ENCODE measurements around the gene PEG3. TPM values are rescaled to one million over a fixed set of nuclear protein-coding genes. Genes with fewer than 3 reads are reported as not detected.
"Not testable (repeated sequence)": the region's sequence is repeated elsewhere in the genome, so short reads cannot be mapped to it uniquely, and the experiment has no call there.

Gene PEG3
- 7.9 TPM for total RNA-seq
- long read RNA-seq, partial matches to known transcripts, result 1 of 2 reads
- long read RNA-seq, other reads (novel, unspliced or antisense), result 1 of 2 reads

DNA sequence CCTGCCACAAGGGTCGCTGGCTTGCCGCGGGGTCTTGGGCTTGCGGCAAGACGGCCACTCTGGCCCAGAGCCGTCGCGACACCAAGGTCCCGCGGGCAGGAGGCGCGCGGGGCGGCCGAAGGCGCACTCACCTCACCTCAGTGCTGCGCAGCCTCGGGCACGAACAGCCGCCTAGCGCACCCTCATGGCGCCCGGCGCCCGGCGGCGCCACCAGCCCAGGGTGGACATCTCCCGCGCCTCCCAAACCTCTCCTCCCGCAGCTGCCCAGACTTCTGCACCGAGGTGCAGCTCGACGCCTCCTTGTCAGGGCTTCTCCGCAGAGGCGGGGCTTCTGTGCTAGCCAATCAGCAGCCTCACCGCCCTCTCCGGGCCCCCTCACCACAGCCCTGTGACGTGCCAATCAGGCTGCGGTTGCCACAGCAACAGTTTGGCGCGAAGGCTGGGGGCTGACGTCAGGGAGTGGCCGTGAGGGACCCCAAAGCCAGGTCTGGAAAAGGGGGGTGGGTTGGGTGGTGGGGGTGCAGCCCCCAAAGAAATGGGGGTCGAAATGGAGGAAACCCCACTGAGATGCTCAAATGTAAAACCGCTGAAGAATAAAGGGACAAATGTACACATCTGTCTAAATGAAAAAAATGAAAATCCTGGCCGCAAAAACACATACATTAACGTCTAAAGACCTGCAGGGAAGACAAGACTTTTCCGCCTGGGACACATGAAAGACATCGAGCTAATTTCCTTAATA lies at the start of gene PEG3, which contains the start of gene ZIM2:
PEG3 (minus strand) TSS at position 276 of the 742 bp plus-strand sequence. CDS start 16,071 bp downstream, outside the sequence.
ZIM2 (minus strand) TSS at position 276 of the 742 bp plus-strand sequence. CDS start 16,449 bp downstream, outside the sequence.
- ATAC-seq (peak; percentile 34), DNase-seq (ENCODE audit: missing footprints) (peak; percentile 79)
- intact Hi-C loops (cut with DNase I), result no loop called here

DNA sequence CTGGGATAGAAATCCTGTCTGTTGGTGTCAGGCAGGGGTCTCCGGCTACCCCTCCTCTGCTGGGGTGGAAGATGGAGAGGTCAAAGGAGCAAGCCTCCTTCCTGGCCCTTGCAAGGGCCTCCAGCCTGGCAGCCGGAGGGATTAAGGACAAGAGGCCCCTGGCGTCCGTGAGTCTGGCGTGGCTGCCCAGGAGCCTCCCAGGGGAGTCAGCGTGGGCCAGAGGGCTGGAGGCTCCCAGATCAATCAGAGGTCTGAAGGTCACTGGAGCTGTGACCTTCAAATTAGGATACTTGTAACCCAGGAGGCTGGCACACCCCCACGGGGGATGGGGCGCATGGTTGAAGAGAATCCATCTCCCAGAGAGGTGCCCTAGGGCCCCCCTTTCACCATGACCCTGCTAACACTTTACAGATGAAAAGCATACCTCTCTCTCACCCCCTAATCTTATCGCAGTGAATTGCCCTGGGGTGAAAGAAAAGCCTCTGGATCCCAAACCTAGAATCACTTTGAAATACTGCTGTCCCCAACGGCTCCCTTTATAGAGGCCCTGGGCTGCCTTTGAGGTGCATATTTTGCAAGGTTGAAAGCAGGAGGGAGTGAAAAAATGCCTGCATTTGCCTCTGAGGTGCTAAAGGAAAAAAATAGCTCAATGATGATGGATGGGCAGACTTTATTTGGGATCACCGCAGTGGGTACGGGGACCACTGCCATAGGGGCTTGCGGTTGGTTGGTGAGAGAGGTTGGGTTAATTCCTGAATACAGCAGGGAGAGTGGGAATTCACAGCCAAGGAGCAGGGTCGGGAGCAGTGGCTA lies 44.9 kb upstream of the PEG3 start:
- ATAC-seq, result no peak
- intact Hi-C loops (cut with DNase I), result no loop called here
- no peak for DNase-seq (ENCODE audit: missing footprints)

DNA sequence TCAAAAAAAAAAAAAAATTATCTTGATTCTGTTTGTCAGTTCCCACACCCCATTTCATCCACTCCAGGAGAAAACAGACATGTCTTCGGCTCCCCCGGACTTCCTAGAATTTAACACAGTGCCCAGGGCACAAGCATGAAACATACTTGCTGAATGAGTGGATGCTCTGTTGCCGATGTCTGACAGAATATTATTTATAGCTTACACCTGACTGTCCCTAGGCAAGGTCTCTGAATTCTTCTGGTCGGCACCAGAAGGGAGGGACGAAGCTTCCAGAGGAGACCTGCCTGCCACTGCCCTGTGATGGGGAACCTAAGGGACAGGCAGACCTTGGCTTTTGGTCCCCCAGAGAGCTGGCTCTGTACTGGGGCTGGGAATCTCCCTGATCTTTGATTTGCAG lies 43.9 kb upstream of the PEG3 start:
- intact Hi-C loops (cut with DNase I), result no loop called here
- DNase-seq (ENCODE audit: missing footprints), result no peak
- ATAC-seq, result no peak

DNA sequence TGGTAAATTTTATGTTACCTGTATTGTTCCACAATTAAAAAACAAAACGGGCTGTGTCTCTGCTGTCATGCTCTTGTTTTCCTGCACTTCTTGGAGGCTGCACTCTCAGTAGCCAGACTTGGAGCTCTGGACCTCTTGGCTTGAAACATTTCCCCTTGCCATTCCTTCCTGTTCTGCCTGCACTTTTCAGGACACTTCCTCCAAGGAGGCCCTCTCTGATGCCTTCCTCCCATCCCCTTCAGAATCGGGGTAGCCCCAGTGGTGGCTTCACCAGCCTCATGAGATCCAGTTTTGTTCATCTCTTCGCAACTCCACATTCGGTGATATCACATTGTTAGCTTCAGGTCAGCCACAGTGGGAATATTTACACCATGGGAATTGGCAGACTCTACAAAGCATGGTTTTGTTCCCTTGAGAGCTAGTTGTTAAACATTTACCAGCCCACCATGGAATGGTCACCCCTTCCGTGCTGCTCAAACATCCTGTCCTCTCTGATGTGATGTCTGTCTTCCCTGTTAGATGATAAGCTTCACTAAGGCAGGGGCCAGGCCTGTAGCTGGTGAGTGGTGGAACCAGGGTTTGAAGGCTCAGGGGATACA lies 40.2 kb upstream of the PEG3 start:
- ATAC-seq (no peak), DNase-seq (ENCODE audit: missing footprints) (no peak)
- intact Hi-C loops (cut with DNase I), result no loop called here

DNA sequence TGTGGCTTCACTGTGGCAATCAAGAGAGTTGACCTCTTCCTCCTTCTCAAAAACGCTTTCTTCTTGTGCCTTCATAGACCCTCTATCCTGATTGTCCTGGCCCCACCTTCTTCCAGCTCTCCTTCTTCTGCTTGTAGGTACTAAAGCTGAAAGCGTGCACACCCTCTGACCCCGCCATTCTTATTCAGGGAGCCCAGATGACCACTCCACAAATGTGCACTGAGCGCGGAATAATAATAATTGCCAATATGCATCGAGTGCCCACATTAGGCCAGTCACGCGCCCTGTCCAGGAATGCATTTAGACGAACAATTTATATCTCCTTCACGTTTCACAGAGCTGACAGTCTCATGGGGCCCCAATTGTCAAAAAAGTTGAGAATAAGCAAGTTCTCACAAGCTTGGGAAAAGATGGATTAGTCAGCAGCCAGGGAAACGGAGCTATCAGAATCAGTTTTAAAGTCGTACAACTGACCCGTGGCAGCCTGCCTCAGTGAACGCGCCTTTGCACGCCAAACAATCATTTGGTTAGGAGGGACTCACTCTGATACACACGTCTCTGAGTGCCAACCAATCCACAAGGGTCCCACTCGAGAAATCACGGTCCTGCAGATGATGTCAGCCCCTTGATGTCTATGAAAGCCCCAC lies 36.7 kb upstream of the PEG3 start:
- intact Hi-C loops (cut with DNase I), result no loop called here
- DNase-seq (ENCODE audit: missing footprints), result no peak
- ATAC-seq, result no peak

DNA sequence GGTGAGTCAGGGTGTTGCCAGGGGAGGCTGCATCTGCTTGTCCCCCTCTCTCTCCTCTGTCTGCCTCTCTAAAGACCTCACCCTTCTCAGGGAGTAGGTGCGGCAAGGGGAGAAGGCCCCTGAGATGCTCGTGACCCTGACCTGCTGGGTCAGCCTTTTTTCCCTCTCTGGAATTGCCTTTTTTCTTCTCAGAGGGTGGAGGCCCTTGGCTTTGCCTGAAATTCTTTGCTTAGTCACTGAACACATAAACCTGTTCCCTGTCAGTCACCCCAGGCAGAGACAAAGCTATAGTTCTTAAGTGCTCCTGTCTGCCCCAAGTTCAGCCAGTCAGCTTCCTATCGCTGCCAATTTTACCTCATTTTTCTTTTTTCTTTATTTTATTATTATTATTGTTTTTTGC lies 35.2 kb upstream of the PEG3 start:
- intact Hi-C loops (cut with DNase I), result no loop called here
- ATAC-seq, result no peak
- DNase-seq (ENCODE audit: missing footprints), result no peak

GRCh38 chr19:56874530-56874929 lies 34.0 kb upstream of the PEG3 start:
- no peak for ATAC-seq
- no peak for DNase-seq (ENCODE audit: missing footprints)
- intact Hi-C loops (cut with DNase I), result no loop called here

- DNase-seq (ENCODE audit: missing footprints) (no peak), ATAC-seq (no peak)
- intact Hi-C loops (cut with DNase I), result no loop called here
Measured at GRCh38 chr19:56873493-56873892, 33.0 kb upstream of the PEG3 start.

- intact Hi-C loops (cut with DNase I), result no loop called here
- ATAC-seq (no peak), DNase-seq (ENCODE audit: missing footprints) (no peak)
Measured at GRCh38 chr19:56869886-56870285, 29.4 kb upstream of the PEG3 start.

DNA sequence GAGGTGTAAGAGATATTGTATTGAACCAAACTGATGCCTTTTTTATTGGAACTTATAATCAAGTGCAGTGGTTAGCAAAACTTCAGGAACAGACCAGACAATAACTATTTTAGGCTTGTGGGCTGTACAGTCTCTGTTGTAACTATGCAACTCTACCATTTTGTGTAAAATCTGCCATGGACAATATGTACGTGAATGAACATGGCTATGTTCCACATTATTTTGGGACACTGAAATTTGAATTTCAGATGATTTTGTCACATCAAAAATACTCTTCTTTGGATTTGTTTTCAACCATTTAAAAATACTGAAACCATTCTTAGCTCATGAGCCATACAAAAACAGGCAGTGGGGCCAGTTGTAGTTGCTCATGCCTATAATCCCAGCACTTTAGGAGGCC lies 27.9 kb upstream of the PEG3 start:
- no peak for ATAC-seq
- no peak for DNase-seq (ENCODE audit: missing footprints)
- intact Hi-C loops (cut with DNase I), result no loop called here

- no peak for ATAC-seq
- no peak for DNase-seq (ENCODE audit: missing footprints)
- intact Hi-C loops (cut with DNase I), result no loop called here
Measured at GRCh38 chr19:56866538-56866937, 26.0 kb upstream of the PEG3 start.

GRCh38 chr19:56864443-56865125 lies 24.1 kb upstream of the PEG3 start:
- ATAC-seq (peak; percentile 37), DNase-seq (ENCODE audit: missing footprints) (no peak)
- intact Hi-C loops (cut with DNase I), result no loop called here

GRCh38 chr19:56862741-56863140 lies 22.2 kb upstream of the PEG3 start:
- intact Hi-C loops (cut with DNase I), result no loop called here
- no peak for DNase-seq (ENCODE audit: missing footprints)
- ATAC-seq, result no peak

DNA sequence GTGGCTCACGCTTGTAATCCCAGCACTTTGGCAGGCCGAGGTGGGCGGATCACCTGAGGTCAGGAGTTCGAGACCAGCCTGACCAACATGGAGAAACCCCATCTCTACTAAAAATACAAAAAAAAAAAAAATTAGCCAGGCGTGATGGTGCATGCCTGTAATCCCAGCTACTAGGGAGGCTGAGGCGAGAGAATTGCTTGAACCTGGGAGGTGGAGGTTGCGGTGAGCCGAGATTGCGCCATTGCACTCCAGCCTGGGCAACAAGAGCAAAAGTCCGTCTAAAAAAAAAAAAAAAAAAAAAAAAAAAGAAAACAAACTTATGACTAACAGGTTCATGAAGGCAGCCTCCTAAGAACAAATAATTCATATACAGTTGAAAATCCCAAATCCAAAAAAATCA lies 19.9 kb upstream of the PEG3 start:
- ATAC-seq; intact Hi-C loops (cut with DNase I); DNase-seq (ENCODE audit: missing footprints): not testable (repeated sequence)

DNA sequence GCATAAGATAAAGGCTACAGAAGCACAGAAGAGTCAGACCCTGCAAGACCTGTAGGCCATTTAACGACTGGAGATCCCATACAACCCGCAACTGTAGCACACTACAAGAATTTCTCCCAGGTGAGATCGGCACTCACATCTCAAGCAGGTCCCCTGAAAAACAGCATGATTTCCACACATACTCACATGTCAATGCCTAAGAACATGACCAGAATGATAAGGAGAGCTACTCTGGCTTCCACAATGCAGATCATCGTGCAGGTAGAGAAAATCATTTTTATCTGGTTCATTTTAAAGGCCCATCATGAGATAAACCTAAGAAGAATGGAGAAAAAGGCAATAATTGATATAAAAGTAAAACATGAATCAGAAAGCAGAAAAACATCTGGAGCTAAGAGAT lies 17.5 kb upstream of the PEG3 start:
- ATAC-seq (no peak), DNase-seq (ENCODE audit: missing footprints) (no peak)
- intact Hi-C loops (cut with DNase I), result no loop called here

GRCh38 chr19:56856822-56857221 lies 16.3 kb upstream of the PEG3 start:
- ATAC-seq (no peak), DNase-seq (ENCODE audit: missing footprints) (no peak)
- intact Hi-C loops (cut with DNase I), result no loop called here

GRCh38 chr19:56852361-56852760 lies 11.8 kb upstream of the PEG3 start:
- DNase-seq (ENCODE audit: missing footprints); ATAC-seq; intact Hi-C loops (cut with DNase I): not testable (repeated sequence)

- ATAC-seq (no peak), DNase-seq (ENCODE audit: missing footprints) (no peak)
- intact Hi-C loops (cut with DNase I), result no loop called here
Measured at GRCh38 chr19:56848166-56848565, 7.6 kb upstream of the PEG3 start.

- ATAC-seq (no peak), DNase-seq (ENCODE audit: missing footprints) (no peak)
- intact Hi-C loops (cut with DNase I), result no loop called here
Measured at GRCh38 chr19:56842412-56842811, 1.9 kb upstream of the PEG3 start.

All from Right ventricle myocardium inferior (tissue), 1 donor.